Measurements from ENCODE around the gene COL6A2. TPM values are rescaled to one million over a fixed set of nuclear protein-coding genes. Genes with fewer than 3 reads are reported as not detected.

The COL6A2 gene
- total RNA-seq, 2 donors from 2014 or later, result 249 to 252 TPM

DNA sequence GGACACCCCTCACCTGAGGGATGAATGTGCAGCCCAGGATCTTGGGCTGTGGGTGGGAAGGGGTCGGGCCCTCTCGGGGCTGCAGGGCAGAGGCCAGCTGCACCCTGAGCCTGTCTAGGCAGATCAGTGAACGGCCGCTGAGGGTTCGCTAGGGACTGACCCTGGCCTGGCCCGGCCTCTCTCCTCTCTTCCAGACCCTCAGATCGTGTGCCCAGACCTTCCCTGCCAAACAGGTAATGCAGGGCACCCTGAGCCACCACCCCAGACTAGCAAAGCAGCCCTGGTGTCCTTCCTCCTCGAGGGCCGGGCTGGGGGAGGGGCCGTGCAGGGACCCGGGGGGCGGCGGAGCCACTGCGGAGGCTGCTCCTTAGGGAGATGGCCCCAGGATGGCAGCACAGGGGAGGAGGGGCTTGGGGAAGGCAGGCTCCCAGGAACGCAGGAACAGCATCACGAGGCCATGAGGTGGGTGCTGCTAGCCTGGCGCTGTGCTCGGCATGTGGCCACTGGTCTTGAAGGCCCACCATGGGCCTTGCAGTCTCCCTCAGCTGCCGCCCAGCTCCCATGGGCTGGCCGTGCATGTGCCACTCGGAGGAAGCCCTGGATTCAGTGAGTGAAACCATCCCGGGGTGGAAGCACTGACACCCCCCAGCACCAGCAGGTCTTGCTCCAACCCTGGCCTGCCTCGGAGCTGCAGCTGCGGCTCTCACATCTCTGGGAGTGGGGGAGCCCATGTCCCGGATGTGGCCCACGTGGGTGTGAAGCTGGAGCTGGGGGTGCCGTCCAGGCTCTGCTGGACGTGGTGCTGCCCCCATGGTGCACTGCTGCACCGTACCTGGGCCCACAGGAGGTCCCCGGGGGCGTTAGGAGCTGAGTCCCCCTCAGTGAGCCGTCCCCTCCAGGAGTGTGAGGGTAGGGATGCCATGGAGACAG is 28.7 kb downstream of the COL6A2 start:
- Histone ChIP-seq H3K27ac (no peak overlapping the region), H3K4me3 (no peak overlapping the region), H3K27me3 (no peaks in the 10 kb centered on the region), H3K9me3 (no peaks in the 10 kb centered on the region), H3K36me3 (peaks cover 46% of the 10 kb centered on the region), H3K4me1 (peaks cover 0 to 19% of the 10 kb centered on the region in 2 donors)
- TF ChIP-seq, protein P1, sequence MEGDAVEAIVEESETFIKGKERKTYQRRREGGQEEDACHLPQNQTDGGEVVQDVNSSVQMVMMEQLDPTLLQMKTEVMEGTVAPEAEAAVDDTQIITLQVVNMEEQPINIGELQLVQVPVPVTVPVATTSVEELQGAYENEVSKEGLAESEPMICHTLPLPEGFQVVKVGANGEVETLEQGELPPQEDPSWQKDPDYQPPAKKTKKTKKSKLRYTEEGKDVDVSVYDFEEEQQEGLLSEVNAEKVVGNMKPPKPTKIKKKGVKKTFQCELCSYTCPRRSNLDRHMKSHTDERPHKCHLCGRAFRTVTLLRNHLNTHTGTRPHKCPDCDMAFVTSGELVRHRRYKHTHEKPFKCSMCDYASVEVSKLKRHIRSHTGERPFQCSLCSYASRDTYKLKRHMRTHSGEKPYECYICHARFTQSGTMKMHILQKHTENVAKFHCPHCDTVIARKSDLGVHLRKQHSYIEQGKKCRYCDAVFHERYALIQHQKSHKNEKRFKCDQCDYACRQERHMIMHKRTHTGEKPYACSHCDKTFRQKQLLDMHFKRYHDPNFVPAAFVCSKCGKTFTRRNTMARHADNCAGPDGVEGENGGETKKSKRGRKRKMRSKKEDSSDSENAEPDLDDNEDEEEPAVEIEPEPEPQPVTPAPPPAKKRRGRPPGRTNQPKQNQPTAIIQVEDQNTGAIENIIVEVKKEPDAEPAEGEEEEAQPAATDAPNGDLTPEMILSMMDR (IDR thresholded peaks at IDR 0.05), result no peak
- no peak for DNase-seq (ENCODE audit: low spot score)

DNA sequence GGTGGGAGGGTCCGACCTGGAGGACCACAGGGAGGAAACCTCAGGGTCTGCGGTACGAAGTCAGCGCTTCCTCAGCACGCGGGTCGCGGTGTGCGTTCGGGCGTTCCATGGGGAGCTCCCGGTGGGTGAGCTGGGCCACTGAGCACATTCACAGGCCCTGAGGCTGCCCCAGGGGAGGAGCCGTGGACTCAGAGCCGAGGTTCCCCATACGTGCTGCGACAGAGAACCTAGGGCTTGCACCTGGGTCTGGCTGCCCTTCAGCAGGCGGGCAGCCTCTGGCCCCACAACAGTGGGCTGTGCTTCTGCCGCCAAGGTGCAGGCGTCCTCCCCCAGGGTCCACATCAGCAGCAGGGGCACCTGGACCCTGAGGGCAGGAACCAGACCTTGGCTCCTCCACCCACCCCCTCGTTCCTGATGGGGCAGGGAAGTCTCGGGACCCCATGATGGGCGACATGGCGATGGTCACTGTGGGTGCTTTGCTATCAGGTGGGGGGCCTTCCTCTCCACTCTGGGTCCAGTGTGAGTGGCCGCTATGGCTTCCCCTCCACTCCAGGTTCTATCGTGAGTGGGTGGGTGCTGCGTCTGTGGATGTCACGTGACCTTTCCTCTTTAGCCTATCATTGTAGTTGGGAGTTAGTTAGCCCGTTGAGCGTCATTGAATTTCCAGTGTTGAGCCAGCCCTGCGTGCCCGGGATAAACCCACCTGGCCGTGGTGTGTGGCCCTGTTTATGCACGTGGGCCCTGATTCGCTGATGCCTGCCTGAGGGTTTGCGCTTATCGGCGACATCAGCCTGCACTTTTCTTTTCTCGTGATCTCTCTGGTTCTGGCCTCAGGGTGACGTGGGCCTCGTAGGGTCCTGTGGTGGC is 29.6 kb downstream of the COL6A2 start:
- TF ChIP-seq, protein P1 (IDR thresholded peaks at IDR 0.05), result no peak
- no peak for DNase-seq (ENCODE audit: low spot score)
- Histone ChIP-seq H3K27me3 (no peaks in the 10 kb centered on the region), H3K36me3 (peaks cover 37% of the 10 kb centered on the region), H3K4me3 (no peak overlapping the region), H3K4me1 (peaks cover 0 to 19% of the 10 kb centered on the region in 2 donors), H3K27ac (peak overlapping the region; percentile 49 to 78), H3K9me3 (no peaks in the 10 kb centered on the region)

DNA sequence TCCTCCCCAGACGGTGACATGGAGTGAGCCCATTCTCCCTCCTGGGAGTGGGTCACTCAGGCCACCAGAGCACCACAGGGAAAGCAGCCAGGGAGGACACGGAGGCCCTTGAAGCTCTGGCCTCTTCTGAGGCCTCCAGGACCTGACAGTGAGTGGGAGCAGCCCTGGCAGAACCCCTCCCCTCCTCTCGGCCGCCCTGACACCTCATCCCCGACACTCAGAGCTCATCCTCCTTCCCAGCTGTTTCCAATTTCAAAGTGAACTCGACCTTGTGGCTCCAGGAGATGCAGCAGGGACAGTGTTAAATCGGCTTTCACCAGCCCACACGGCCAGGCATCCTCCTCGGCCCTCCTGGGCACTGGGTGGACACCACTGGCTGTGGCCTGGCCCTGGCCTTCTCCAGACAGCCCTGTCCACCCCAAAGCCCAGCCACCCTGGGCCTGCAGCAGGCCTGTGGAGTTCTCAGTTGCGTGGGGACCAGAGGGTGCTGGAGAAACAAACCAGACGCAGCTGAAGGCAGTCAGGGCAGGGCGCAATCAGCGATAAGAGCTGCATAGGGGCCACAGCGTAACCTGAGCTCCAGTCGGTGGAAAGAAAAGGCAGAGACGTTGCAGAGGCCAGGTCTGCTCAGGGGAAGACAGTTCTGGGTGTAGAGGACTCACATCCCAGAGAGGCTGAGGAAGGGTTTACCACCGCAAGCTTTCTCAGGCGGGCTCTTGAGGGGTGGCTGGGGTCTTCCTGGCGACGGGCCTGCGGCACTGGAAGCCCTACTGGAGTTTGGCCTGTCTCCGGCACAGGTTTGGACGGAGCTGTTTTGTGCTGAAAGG is 30.4 kb downstream of the COL6A2 start:
- peaks cover 28% of the 10 kb centered on the region for H3K36me3 ChIP-seq
- no peak overlapping the region for H3K4me3 ChIP-seq
- H3K4me1 ChIP-seq, result peaks cover 0 to 19% of the 10 kb centered on the region in 2 donors
- peak overlapping the region; percentile 49 to 78 for H3K27ac ChIP-seq
- TF ChIP-seq, protein P1 (IDR thresholded peaks at IDR 0.05), result no peak
- no peaks in the 10 kb centered on the region for H3K27me3 ChIP-seq
- no peaks in the 10 kb centered on the region for H3K9me3 ChIP-seq
- no peak for DNase-seq (ENCODE audit: low spot score)

DNA sequence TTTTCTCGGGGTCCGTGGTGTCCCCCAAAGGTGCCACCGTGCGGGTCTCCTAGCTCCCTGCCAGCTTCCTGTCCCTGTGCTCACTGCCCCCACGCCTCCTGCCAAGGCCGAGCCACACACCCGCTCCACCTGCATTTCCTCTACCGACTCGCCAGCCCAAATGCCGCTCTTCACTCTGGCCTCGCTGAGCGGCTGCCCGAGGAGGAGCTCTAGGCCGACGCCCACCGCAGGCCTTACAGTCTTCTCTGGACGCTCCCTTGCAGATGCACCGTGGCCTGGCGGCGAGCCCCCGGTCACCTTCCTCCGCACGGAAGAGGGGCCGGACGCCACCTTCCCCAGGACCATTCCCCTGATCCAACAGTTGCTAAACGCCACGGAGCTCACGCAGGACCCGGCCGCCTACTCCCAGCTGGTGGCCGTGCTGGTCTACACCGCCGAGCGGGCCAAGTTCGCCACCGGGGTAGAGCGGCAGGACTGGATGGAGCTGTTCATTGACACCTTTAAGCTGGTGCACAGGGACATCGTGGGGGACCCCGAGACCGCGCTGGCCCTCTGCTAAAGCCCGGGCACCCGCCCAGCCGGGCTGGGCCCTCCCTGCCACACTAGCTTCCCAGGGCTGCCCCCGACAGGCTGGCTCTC is 31.1 kb downstream of the COL6A2 start:
- DNase-seq (ENCODE audit: low spot score), result no peak
- no peaks in the 10 kb centered on the region for H3K27me3 ChIP-seq
- H3K27ac ChIP-seq, result peak overlapping the region; percentile 49 to 78
- H3K4me1 ChIP-seq, result peaks cover 0 to 19% of the 10 kb centered on the region in 2 donors
- TF ChIP-seq, protein P1 (IDR thresholded peaks at IDR 0.05), result no peak
- H3K9me3 ChIP-seq, result no peaks in the 10 kb centered on the region
- peaks cover 27% of the 10 kb centered on the region for H3K36me3 ChIP-seq
- H3K4me3 ChIP-seq, result no peak overlapping the region
